ENCODE results near the gene PDE9A. TPM values are rescaled to one million over a fixed set of nuclear protein-coding genes. Genes with fewer than 3 reads are reported as not detected.

Gene PDE9A
- total RNA-seq, 3 donors from 2014 or later, result 3.0 to 14.7 (median 10.5) TPM

DNA sequence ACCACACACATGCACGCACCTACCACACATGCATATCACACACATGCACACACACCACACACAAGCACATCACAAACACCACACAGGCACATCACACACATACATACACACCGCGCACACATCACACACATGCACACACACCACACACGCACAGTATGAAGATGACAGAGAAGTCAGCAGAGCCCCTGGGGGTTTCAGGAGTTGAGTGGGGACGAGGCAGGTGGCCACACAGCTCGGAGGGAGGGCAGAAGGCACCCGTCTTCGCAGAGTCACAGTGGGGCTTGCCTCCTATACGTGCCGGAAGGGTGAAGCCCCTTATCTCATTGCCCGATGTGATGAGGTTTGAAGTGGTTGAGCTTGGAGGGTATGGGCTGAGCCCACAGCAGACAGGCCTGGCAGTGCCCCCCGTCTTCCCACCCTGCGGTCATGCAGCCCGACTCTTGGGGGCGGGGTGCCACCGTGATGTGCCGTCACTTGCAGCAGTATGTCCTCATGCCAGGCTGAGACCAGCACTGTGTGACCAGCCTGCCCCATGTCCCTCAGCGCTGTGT, 9.9 kb downstream of the PDE9A start:
- H3K4me3 ChIP-seq, result no peak overlapping the region
- TF ChIP-seq, protein P1, sequence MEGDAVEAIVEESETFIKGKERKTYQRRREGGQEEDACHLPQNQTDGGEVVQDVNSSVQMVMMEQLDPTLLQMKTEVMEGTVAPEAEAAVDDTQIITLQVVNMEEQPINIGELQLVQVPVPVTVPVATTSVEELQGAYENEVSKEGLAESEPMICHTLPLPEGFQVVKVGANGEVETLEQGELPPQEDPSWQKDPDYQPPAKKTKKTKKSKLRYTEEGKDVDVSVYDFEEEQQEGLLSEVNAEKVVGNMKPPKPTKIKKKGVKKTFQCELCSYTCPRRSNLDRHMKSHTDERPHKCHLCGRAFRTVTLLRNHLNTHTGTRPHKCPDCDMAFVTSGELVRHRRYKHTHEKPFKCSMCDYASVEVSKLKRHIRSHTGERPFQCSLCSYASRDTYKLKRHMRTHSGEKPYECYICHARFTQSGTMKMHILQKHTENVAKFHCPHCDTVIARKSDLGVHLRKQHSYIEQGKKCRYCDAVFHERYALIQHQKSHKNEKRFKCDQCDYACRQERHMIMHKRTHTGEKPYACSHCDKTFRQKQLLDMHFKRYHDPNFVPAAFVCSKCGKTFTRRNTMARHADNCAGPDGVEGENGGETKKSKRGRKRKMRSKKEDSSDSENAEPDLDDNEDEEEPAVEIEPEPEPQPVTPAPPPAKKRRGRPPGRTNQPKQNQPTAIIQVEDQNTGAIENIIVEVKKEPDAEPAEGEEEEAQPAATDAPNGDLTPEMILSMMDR (IDR thresholded peaks at IDR 0.05), result no peak
- TF ChIP-seq POLR2A (IDR thresholded peaks at IDR 0.05) (no peak), POLR2AphosphoS5 (IDR thresholded peaks at IDR 0.05) (no peak)
- no peaks in the 10 kb centered on the region for H3K9me3 ChIP-seq
- H3K4me1 ChIP-seq, result no peaks in the 10 kb centered on the region
- no peak overlapping the region for H3K27ac ChIP-seq
- DNase-seq (ENCODE audit: low spot score in 2 of 2), result no peak
- no peaks in the 10 kb centered on the region for H3K27me3 ChIP-seq
- intact Hi-C loops (cut with DNase I; ENCODE audit: low total_unique reads), result no loop called here
- no peaks in the 10 kb centered on the region for H3K36me3 ChIP-seq

DNA sequence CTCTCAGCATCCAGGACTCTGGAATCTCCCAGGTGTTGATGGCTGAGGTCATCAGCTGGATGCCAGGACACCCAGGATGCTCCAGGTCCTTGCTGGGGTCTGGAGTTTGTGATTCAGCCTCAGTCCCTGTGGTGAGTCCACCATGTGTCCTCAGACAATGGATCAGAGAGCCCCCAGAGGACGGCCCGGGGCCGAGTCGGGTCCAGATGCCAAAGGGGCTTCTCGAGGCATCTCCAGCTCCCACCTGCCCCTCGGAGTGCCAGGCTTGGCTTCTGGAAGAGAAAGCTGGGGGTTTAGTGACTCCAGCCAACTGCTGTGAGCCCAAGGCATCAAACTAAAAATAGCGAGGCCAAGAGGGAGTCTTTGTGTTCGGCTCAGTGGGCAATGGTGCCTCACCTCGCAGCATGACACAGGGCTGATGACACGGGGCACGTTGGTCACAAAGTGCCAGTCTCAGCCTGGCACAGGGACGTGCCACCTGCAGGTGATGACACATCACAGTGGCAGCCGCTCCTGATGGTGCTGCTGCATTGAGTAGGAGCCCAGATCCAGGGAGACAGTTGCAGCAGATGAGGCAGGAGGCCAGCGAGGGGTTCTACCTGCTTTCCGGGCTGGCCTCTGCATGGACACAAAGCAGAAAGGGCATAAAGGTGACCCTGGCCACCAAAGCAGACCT, 10.6 kb downstream of the PDE9A start:
- no peaks in the 10 kb centered on the region for H3K9me3 ChIP-seq
- H3K27ac ChIP-seq, result no peak overlapping the region
- no peak for TF ChIP-seq POLR2A (IDR thresholded peaks at IDR 0.05)
- TF ChIP-seq, protein P1 (IDR thresholded peaks at IDR 0.05), result no peak
- TF ChIP-seq POLR2AphosphoS5 (IDR thresholded peaks at IDR 0.05), result no peak
- DNase-seq (ENCODE audit: low spot score in 2 of 2), result peak in 1 of 2 donors; percentile 26
- no peaks in the 10 kb centered on the region for H3K4me1 ChIP-seq
- no peaks in the 10 kb centered on the region for H3K27me3 ChIP-seq
- no peak overlapping the region for H3K4me3 ChIP-seq
- intact Hi-C loops (cut with DNase I; ENCODE audit: low total_unique reads), result no loop called here
- H3K36me3 ChIP-seq, result no peaks in the 10 kb centered on the region

DNA sequence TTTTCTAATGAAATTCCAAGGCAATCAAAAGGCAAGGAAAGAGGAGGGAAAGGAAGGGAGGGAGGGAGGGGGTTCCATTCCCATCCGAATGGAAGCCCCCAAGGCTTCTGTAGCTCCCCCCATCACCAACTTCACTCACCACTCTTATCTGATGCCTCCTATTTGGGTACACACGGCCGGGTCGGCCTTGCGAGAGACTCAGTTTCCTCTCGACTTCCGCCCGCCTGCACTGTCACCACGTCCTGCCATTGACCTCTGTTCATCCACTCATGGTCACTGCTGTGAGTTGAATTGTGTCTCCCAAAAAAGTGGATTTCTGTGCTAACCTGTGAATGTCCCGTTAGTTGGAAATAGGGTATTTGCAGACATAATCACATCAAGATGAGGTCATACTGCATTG, 11.2 kb downstream of the PDE9A start:
- Histone ChIP-seq H3K36me3 (no peaks in the 10 kb centered on the region), H3K9me3 (no peaks in the 10 kb centered on the region), H3K4me1 (no peaks in the 10 kb centered on the region), H3K4me3 (no peak overlapping the region), H3K27me3 (no peaks in the 10 kb centered on the region), H3K27ac (no peak overlapping the region)
- TF ChIP-seq POLR2A (IDR thresholded peaks at IDR 0.05), result no peak
- TF ChIP-seq, protein P1 (IDR thresholded peaks at IDR 0.05), result no peak
- TF ChIP-seq POLR2AphosphoS5 (IDR thresholded peaks at IDR 0.05), result no peak
- no peak for DNase-seq (ENCODE audit: low spot score in 2 of 2)
- intact Hi-C loops (cut with DNase I; ENCODE audit: low total_unique reads), result no loop called here

DNA sequence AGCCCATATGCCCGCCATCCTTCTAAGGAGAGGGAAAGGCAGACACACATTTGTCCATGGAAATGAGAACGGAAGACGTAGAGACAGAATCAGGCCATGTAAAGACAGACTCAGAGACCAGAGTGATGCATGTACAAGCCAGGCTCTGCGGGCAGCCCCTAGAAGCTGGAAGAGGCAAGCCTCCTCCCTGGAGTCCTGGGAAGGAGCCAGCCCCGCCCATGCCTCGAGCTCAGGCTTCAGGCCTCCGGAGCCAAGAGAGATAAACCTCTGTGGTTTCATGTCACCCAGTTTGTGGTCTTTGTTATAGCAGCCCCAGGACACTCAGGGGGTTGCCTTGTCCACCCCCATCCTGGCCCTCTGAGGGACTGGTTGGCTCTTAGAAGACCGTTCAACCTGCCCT, 11.6 kb downstream of the PDE9A start:
- no peak overlapping the region for H3K27ac ChIP-seq
- intact Hi-C loops (cut with DNase I; ENCODE audit: low total_unique reads), result no loop called here
- H3K27me3 ChIP-seq, result no peaks in the 10 kb centered on the region
- TF ChIP-seq, protein P1 (IDR thresholded peaks at IDR 0.05), result no peak
- TF ChIP-seq POLR2A (IDR thresholded peaks at IDR 0.05), result no peak
- TF ChIP-seq POLR2AphosphoS5 (IDR thresholded peaks at IDR 0.05), result no peak
- DNase-seq (ENCODE audit: low spot score in 2 of 2), result no peak
- no peaks in the 10 kb centered on the region for H3K4me1 ChIP-seq
- no peaks in the 10 kb centered on the region for H3K36me3 ChIP-seq
- H3K4me3 ChIP-seq, result no peak overlapping the region
- H3K9me3 ChIP-seq, result no peaks in the 10 kb centered on the region

DNA sequence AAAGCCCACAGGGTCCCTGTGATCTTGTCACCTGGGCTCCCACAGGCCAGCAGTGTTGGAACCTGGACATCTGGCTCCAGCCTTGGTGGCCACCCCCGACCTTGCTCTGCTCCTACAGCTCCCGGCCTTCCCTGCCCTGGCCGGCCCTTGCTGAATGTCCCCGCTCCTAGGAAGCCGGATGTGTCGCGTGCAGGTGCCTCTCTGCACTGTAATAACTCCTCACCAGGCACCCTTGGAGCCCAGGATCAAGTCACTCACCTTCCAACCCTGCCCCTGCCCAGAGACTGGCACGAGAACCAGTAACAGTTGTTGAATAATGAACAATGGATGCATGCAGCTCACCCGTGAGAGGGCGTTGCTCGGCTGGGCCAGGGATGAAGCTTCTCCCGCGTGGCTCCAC, 12.1 kb downstream of the PDE9A start:
- no peaks in the 10 kb centered on the region for H3K27me3 ChIP-seq
- no peak overlapping the region for H3K4me3 ChIP-seq
- no peaks in the 10 kb centered on the region for H3K4me1 ChIP-seq
- no peak for DNase-seq (ENCODE audit: low spot score in 2 of 2)
- TF ChIP-seq POLR2A (IDR thresholded peaks at IDR 0.05) (no peak), POLR2AphosphoS5 (IDR thresholded peaks at IDR 0.05) (no peak)
- TF ChIP-seq, protein P1 (IDR thresholded peaks at IDR 0.05), result no peak
- no peaks in the 10 kb centered on the region for H3K9me3 ChIP-seq
- H3K36me3 ChIP-seq, result no peaks in the 10 kb centered on the region
- no peak overlapping the region for H3K27ac ChIP-seq
- intact Hi-C loops (cut with DNase I; ENCODE audit: low total_unique reads), result no loop called here

All from breast epithelium (tissue), 4 donors.